ENCODE measurements around the gene PRRT2. TPM values are rescaled to one million over a fixed set of nuclear protein-coding genes. Genes with fewer than 3 reads are reported as not detected.

The PRRT2 gene
- total RNA-seq, 4 donors from 2014 or later, result 3.6 to 11.2 (median 6.7) TPM

GRCh38 chr16:29852654-29853053 is 40.7 kb downstream of the PRRT2 start:
- peak overlapping the region in 2 of 4 donors; percentile 11 to 60 for H3K27ac ChIP-seq (replicated peaks in 1 of 4)
- peaks cover 0 to 27% (median 19%) of the 10 kb centered on the region in 4 donors for H3K4me1 ChIP-seq
- 58% methylated on average over 7 of the region's 7 CpGs for WGBS
- H3K9me3 ChIP-seq, result no peaks in the 10 kb centered on the region
- H3K27me3 ChIP-seq, result no peaks in the 10 kb centered on the region
- intact Hi-C loops (cut with DNase I), result no loop called here
- H3K36me3 ChIP-seq, result peaks cover 2 to 10% (median 8%) of the 10 kb centered on the region in 4 donors
- peak; percentile 55 for TF ChIP-seq POLR2AphosphoS5 (IDR thresholded peaks at IDR 0.05)
- TF ChIP-seq EP300 (IDR thresholded peaks at IDR 0.05), result no peak
- no peak for TF ChIP-seq POLR2A (IDR thresholded peaks at IDR 0.05; ENCODE audit: low read depth)
- TF ChIP-seq CTCF (IDR thresholded peaks at IDR 0.05), result no peak
- H3K4me3 ChIP-seq, result no peak overlapping the region
- DNase-seq (ENCODE audit: extremely low spot score), result no peak

GRCh38 chr16:29854520-29855100 is 42.6 kb downstream of the PRRT2 start:
- intact Hi-C loops (cut with DNase I), result no loop called here
- Histone ChIP-seq H3K9me3 (no peaks in the 10 kb centered on the region), H3K27me3 (no peaks in the 10 kb centered on the region), H3K4me3 (no peak overlapping the region), H3K36me3 (peaks cover 10 to 19% (median 14%) of the 10 kb centered on the region in 4 donors), H3K27ac (replicated peaks in 1 of 4) (no peak overlapping the region), H3K4me1 (peaks cover 0 to 14% (median 9%) of the 10 kb centered on the region in 4 donors)
- TF ChIP-seq POLR2A (IDR thresholded peaks at IDR 0.05; ENCODE audit: low read depth), result no peak
- no peak for TF ChIP-seq CTCF (IDR thresholded peaks at IDR 0.05)
- no peak for TF ChIP-seq POLR2AphosphoS5 (IDR thresholded peaks at IDR 0.05)
- no peak for TF ChIP-seq EP300 (IDR thresholded peaks at IDR 0.05)
- DNase-seq (ENCODE audit: extremely low spot score), result no peak
- 87% methylated on average over 5 of the region's 5 CpGs for WGBS

- 69% methylated on average over 7 of the region's 7 CpGs for WGBS
- TF ChIP-seq POLR2AphosphoS5 (IDR thresholded peaks at IDR 0.05) (no peak), POLR2A (IDR thresholded peaks at IDR 0.05; ENCODE audit: low read depth) (no peak), EP300 (IDR thresholded peaks at IDR 0.05) (no peak), CTCF (IDR thresholded peaks at IDR 0.05) (no peak)
- H3K27me3 ChIP-seq, result no peaks in the 10 kb centered on the region
Measured at GRCh38 chr16:29857133-29857760, 45.3 kb downstream of the PRRT2 start.

GRCh38 chr16:29858149-29858849 is 46.3 kb downstream of the PRRT2 start:
- intact Hi-C loops (cut with DNase I), result no loop called here
- no peak overlapping the region for H3K27ac ChIP-seq (replicated peaks in 1 of 4)

More at GRCh38 chr16:29857133-29857760, 45.3 kb downstream of the PRRT2 start:
- Histone ChIP-seq H3K36me3 (peaks cover 19 to 37% (median 31%) of the 10 kb centered on the region in 4 donors), H3K4me3 (no peak overlapping the region), H3K9me3 (no peaks in the 10 kb centered on the region), H3K27ac (replicated peaks in 1 of 4) (no peak overlapping the region), H3K4me1 (peaks cover 16 to 23% (median 21%) of the 10 kb centered on the region in 4 donors)
- intact Hi-C loops (cut with DNase I), result no loop called here
- DNase-seq (ENCODE audit: extremely low spot score), result no peak

More at GRCh38 chr16:29858149-29858849, 46.3 kb downstream of the PRRT2 start:
- TF ChIP-seq POLR2AphosphoS5 (IDR thresholded peaks at IDR 0.05) (no peak), EP300 (IDR thresholded peaks at IDR 0.05) (no peak), POLR2A (IDR thresholded peaks at IDR 0.05; ENCODE audit: low read depth) (no peak), CTCF (IDR thresholded peaks at IDR 0.05) (no peak)
- Histone ChIP-seq H3K4me1 (peaks cover 17 to 25% (median 22%) of the 10 kb centered on the region in 4 donors), H3K36me3 (peaks cover 19 to 37% (median 31%) of the 10 kb centered on the region in 4 donors), H3K9me3 (no peaks in the 10 kb centered on the region), H3K27me3 (no peaks in the 10 kb centered on the region), H3K4me3 (no peak overlapping the region)
- no peak for DNase-seq (ENCODE audit: extremely low spot score)
- 76% methylated on average over 10 of the region's 10 CpGs for WGBS
